ENCODE data around the gene AEBP2. TPM values are rescaled to one million over a fixed set of nuclear protein-coding genes. Genes with fewer than 3 reads are reported as not detected.

Gene AEBP2
- total and polyA plus RNA-seq, 2 of the 8 experiments (the other 6 are each of a cell fraction or from before 2014, with no cell fraction given), result 13.6 to 61.4 TPM

DNA sequence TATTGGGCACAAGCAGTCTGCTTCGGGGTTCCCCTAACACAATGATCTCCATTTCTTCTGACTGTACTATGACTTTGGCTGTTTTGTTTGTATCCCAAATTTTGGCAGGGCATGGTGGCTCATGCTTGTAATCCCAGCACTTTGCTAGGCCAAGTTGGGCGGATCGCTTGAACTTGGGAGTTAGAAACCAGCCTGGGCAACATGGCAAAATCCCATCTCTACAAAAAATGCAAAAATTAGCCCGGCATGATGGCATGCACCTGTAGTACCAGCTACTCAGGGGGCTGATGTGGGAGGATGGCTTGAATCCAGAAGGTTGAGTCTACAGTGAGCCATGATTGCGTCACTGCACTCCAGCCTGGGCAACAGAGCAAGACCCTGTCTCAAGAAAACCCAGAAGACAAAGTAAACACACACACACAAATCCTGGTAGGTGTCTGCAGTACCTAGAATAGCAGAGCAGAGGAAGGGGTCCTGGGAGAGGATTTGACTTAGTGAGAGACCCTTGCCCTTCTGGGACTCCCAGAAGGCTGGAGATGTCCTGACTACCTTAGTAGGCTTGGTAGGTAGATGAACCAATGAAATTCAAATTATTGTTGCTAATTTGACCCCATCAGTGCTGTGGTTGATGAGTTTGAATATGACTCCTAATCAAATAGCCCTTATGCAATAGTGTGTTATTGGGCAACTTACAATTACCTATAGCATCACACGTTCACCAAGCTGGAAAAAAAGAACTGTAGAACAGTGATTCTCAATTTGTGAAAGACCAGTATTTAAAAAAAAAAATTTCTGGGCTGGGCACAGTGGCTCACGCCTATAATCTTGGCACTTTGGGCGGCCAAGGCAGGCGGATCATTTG, 6.8 kb upstream of the AEBP2 start:
- peak overlapping the region; percentile 43; the same call in 1 of the 2 replicates for H2AFZ ChIP-seq (ENCODE audit: low read length)
- no peak overlapping the region for H3K4me2 ChIP-seq (ENCODE audit: insufficient read depth in 1 of 2, low read depth in 2 of 2, low read length in 2 of 2)

More for the DNA sequence above, 6.8 kb upstream of the AEBP2 start:
- H4K91ac ChIP-seq (replicated peaks; ENCODE audit: insufficient read length, low read length), result peak overlapping the region; percentile 95
- no peaks in the 10 kb centered on the region for H4K20me1 ChIP-seq (replicated peaks in 1 of 2; ENCODE audit: control insufficient read depth in 1 of 2, insufficient read depth in 2 of 2, low read length in 2 of 2)
- DNase-seq (ENCODE audit: low read depth in 1 of 2, low spot score in 2 of 2) (no peak), FAIRE-seq (no peak)
- peak overlapping the region; percentile 99 for H3K4ac ChIP-seq (replicated peaks; ENCODE audit: insufficient read length, low read depth, low read length)
- H4K5ac ChIP-seq (ENCODE audit: insufficient read length, low read depth, low read length), result peak overlapping the region; percentile 47
- no peaks in the 10 kb centered on the region for H3K23me2 ChIP-seq (ENCODE audit: low read depth, low read length)
- H3K56ac ChIP-seq (replicated peaks; ENCODE audit: insufficient read length, low read depth, low read length), result no peak overlapping the region
- TF ChIP-seq GTF2F1 (IDR thresholded peaks at IDR 0.05; ENCODE audit: borderline replicate concordance, low read depth, low read length), result no peak
- TF ChIP-seq POLR2A (IDR thresholded peaks at IDR 0.05; ENCODE audit: control extremely low read depth in 1 of 2, low read depth in 2 of 2, low read length in 2 of 2), result no peak
- no peak for TF ChIP-seq CBX8 (IDR thresholded peaks at IDR 0.05; ENCODE audit: borderline replicate concordance, low read depth, low read length)
- peak; percentile 15; the same call in 1 of the 2 replicates for TF ChIP-seq KDM1A (IDR thresholded peaks at IDR 0.05; ENCODE audit: borderline replicate concordance, low read length)
- H3K4me1 ChIP-seq (replicated peaks in 1 of 4; ENCODE audit: control insufficient read depth in 3 of 4, insufficient read depth in 4 of 4, low read length in 3 of 4), result peaks cover 2 to 13% (median 11%) of the 10 kb centered on the region in 4 experiments; a peak in 5 of 7 replicates
- POLR2A ChIA-PET (ENCODE audit: partially characterized antibody), result interaction anchor here (0.9 to 1.2 kb wide), 2 partner anchors 23 to 29 kb away, joined by 3 read pairs; no protein-coding TSS in a partner anchor
- WGBS, 2 experiments (ENCODE audit: extremely low coverage in 1 of 2, insufficient coverage in 1 of 2, insufficient read length in 1 of 2, insufficient replicate concordance in 2 of 2, low coverage in 1 of 2, low lambda C conversion rate in 2 of 2, missing lambda C conversion rate in 1 of 2), result 89% methylated on average over 9 of the region's 9 CpGs; no CpG with 5 or more reads in 1 of the 2 experiments
- H2AK5ac ChIP-seq (ENCODE audit: low read depth, low read length), result no peak overlapping the region; the same call in 1 of the 2 replicates
- peak overlapping the region; percentile 92 for H2BK20ac ChIP-seq (ENCODE audit: low read length)
- H3K9me3 ChIP-seq (ENCODE audit: insufficient read depth in 2 of 2, low read depth in 1 of 2, low read length in 1 of 2), result no peaks in the 10 kb centered on the region
- H3K27me3 ChIP-seq (replicated peaks in 1 of 4; ENCODE audit: control insufficient read depth in 3 of 4, extremely low read depth in 1 of 4, insufficient read depth in 3 of 4, low read length in 3 of 4), result no peaks in the 10 kb centered on the region
- H2BK5ac ChIP-seq (ENCODE audit: low read depth, low read length), result peak overlapping the region; percentile 86
- no peak overlapping the region for H3K4me3 ChIP-seq (ENCODE audit: extremely low read depth in 1 of 4, insufficient read depth in 2 of 4, low read depth in 3 of 4, low read length in 4 of 4)
- H3K79me1 ChIP-seq (ENCODE audit: low read depth, low read length), result no peaks in the 10 kb centered on the region
- no peak overlapping the region for H3K14ac ChIP-seq (ENCODE audit: insufficient read length)
- no peaks in the 10 kb centered on the region for H3K79me2 ChIP-seq (ENCODE audit: control insufficient read depth in 1 of 2, insufficient read depth in 2 of 2, low read length in 2 of 2)
- no peak overlapping the region for H3K23ac ChIP-seq (ENCODE audit: insufficient read length)
- H2BK120ac ChIP-seq (replicated peaks; ENCODE audit: low read depth, low read length), result peak overlapping the region; percentile 99
- H3K9ac ChIP-seq (replicated peaks in 1 of 4; ENCODE audit: extremely low read depth in 1 of 4, low read depth in 3 of 4, low read length in 3 of 4), result peak overlapping the region in 1 of 4 experiments; percentile 17; a peak in 1 of 7 replicates
- CTCF ChIA-PET (ENCODE audit: partially characterized antibody), result no interaction called here
- H3K27ac ChIP-seq (ENCODE audit: low read depth, low read length), result peak overlapping the region; percentile 66; the same call in 1 of the 2 replicates
- H3K36me3 ChIP-seq (ENCODE audit: control insufficient read depth in 2 of 4, insufficient read depth in 4 of 4, low read length in 3 of 4), result no peaks in the 10 kb centered on the region
- no peak overlapping the region; the same call in 1 of the 2 replicates for H2BK15ac ChIP-seq (ENCODE audit: low read length)
- H4K8ac ChIP-seq (ENCODE audit: extremely low read depth, insufficient read depth, low read length), result no peak overlapping the region
- H3K18ac ChIP-seq (ENCODE audit: extremely low read depth, low read length), result peak overlapping the region; percentile 51
- H2BK12ac ChIP-seq (ENCODE audit: low read depth, low read length), result peak overlapping the region; percentile 64

Data from H1 (cell line).